HG02870 (cell line): Measurements from ENCODE around the gene PAM16.

Experiments used
- ATAC-seq: cut with Tn5 transposase; IDR thresholded peaks from one replicate; pipeline ENCODE4 v1.9.1; 2021; ENCODE audit warnings: mild to moderate bottlenecking, moderate library complexity; ENCODE audit not compliant: unreplicated experiment

PAM16 gene

DNA sequence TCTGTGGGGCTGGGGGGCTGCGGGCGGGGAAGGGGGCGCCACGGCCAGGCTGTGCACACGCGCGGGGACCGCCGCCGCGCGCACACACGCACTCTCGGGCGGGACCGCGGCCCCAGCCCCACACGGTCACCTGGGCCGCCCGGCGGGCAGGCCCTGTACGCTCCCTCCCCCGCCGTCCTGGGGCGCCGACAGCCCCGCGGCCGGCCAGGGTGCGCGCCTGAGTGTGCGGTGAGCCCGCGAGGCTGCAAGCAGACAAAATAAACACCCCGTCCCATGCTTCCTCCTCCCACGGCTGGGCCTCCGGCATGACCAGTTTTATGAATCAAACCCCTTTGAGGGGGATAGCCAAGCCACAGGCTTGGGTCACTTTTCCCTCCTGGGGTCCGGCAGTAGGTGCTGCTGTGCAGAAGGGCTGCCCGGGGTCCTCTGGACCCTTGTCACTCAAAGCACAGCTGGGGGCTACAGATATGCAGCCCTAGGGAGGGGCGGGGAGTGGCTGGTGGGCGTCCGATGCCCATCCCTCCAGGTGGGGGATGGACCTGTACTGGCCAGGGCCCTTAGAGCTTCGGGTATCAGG is 21.0 kb upstream of the PAM16 start:
- ATAC-seq = peak; percentile 25

DNA sequence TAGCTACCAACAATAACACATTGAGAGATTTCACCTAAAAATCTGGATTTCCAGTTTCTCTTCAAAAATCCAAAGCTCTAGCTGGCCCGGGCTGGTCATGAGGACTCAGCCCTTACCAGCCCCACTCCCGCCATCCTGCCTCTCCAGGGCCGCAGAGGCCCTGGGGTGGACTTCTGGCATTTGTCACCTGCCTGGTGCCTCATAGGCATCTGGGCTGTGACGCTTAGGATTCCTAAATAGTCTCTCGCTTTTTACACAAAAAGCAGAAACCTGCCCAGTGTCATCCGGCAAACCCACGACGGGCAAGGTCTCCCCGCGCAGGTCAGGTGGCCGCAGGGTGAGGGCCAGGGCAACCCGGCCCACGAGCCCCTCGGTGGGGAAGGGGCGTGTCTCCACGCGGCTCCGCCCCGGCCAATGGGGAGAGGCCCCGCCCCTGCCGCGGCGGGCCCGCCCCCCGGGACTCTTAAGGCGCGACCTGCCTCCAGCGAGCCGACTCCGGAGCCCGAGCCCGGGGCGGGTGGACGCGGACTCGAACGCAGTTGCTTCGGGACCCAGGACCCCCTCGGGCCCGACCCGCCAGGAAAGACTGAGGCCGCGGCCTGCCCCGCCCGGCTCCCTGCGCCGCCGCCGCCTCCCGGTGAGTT is 20.4 kb upstream of the PAM16 start, which contains the start of gene VASN:
TSS of gene VASN (plus strand) at position 492 of the 644 bp plus-strand sequence. CDS start 9,030 bp downstream, outside the sequence.
- ATAC-seq = peak; percentile 77

DNA sequence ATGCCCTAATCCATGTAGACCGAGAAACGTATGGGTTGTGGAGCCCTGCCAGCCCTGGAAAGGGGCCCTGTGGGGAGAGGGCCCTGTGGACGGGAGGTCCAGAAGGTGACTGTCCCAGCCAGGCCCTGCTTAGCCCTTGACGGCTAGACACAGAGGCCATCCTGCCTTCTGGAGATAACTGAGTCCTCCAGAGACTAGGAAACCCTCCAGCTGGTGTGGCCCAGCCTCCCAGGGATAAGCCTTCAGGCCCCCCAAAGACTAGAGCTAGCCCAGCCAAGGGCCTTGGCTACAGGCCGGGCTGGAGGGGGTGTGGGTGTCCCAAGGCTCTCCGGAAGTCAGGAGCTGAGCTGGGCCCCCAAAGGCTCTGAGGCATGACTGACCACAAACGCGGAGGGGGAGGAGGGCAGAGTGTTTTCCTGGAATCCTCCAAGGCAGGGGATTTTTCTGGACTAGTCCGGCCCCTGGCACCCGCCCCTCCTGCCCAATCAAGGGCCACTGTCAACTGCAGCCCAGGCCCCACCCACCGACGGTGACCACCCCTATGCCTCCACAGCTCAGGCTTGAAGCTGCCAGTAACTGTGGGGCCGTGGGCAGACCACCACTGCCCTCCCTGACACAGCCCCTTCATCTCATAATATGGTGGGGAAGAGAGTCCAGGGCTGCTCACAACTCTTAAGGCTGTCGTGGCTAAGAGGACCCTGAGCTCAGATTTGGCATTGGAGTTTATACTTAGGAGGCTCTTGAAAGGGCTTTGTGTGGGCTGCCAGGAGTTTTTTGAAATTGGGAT is 19.6 kb upstream of the PAM16 start:
- ATAC-seq = no peak

DNA sequence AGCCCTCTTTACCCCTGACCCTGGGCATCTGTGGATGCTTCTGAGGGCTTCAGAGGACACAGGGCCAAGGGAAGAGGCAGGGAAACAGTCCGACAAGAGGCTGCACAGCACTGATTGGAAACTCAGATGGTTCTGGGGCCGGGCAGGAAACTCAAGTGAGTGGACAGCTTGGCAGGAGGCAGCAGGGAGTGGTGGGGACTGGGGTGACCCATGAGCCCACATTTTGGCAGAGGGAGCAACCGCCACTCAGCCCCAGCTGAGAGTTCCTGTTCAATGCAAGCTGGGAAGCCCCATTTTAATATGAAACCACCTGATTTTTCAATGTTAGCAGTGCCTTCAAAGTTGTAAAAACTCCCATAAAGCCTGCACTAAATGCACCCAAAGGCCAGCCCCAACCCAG is 19.0 kb upstream of the PAM16 start:
- ATAC-seq = no peak

DNA sequence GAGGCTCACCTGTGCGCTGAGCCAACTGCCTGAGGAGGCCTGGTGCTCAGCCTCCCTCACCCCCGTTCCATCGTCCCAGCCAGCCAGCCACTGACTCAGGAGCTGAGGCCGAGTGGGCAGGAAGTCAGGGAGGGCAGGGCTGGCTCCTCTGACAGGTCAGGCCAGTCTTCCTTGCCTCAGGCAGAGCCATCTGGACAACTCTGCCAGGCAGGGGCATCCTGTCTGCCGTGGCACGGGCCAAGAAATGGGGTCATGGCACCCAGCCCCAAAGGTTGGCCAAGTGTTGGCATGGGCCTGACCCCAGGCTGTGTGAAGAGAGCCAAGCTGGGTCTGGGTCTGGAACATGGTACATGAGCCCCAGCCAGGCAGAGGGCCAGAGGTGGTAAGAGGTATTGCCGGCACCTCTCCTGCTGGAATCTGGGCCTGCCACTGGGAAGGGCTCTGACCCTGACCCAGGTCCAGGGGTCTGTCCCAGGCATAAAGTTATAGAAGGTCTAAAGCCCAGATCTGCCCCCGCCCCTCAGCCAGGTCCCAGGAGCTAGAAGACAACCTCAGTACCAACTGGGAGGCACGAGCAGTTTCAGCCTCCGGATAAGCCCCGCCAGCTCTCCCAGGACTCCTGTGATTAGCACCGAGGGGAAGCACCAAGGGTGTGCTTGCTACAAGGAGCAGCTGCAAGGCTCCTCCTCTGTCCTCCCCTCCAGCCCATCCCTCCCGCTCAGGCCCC is 18.0 kb upstream of the PAM16 start:
- no peak for ATAC-seq

DNA sequence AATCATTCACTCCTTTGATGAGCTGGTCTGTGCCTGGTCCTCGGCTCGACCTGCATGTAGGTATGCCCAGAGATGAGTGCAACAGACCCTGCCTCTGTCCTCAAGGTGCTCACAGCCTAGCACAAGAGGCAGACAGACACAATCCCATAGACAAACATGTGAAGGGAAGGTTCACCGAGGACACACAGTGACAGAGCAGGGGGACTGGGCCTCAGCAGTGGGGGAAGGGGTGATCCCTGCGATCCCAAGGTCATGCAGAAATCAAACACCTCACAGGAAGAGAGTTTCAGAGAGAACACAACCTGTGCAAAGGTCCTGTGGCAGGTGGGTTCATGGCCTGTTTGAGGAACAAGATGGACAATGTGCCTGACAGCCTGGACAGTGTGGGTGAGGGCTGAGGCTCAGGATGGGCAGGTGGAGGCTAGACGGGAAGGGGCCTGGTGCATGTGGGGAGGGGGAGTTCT is 16.3 kb upstream of the PAM16 start:
- ATAC-seq = no peak

DNA sequence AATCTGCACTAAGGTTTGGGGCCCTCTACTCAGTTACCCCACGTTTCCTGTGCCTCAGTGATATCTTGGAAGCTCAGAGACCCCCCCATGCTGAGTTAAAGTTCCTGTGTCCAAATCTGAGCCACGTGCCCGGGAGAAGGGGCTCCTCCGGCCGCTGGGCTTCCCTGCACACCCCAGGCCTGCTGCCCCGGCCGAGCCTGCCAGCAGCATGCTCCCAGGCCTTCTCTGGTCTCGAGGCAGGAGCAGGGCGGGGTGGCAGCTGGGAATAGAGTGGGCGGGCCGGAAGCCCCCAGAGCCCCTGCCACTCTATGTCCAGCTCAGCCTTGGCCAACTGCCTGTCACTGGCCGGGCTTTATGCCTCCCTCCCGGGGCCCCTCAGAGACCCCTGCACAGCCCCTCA is 14.9 kb upstream of the PAM16 start:
- ATAC-seq = no peak

DNA sequence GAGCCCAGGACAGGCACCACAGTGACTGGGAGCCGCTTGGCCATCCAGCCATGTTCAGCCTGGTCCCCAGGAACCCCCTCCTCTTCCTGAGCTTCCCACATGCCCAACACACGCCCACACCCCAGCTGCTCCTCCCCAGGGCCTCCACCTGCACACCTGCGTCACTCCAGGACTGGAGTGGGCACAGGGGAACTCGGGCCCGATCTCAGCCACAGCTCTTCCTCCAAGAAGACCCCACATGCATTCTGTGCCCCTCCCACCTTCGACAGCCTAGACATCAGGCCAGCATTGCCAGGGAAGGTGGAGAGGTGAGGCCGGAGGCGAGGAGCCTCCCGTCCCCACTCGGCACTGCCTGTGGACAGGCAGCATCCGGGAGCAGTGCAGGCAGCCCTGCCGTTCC is 14.5 kb upstream of the PAM16 start:
- ATAC-seq = no peak

DNA sequence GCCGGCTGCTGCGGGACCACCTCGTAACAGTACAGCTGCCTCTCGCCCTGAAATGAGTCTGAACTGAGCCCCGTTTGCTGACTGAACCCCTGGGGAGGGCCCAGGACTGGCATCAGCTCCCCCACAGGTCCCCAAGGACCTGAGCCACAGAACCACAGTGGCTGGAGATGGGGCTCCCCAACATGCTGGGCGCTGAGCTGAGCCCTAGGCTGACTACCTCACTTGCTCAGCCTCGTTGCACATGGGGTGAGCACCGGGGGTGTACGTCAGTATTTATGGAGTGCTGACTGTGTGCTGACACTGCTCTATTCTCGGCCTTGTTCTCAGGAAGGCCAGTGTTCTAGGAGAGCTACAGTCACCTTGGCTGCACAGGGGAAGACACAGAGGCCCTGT is 13.9 kb upstream of the PAM16 start:
- ATAC-seq = no peak

DNA sequence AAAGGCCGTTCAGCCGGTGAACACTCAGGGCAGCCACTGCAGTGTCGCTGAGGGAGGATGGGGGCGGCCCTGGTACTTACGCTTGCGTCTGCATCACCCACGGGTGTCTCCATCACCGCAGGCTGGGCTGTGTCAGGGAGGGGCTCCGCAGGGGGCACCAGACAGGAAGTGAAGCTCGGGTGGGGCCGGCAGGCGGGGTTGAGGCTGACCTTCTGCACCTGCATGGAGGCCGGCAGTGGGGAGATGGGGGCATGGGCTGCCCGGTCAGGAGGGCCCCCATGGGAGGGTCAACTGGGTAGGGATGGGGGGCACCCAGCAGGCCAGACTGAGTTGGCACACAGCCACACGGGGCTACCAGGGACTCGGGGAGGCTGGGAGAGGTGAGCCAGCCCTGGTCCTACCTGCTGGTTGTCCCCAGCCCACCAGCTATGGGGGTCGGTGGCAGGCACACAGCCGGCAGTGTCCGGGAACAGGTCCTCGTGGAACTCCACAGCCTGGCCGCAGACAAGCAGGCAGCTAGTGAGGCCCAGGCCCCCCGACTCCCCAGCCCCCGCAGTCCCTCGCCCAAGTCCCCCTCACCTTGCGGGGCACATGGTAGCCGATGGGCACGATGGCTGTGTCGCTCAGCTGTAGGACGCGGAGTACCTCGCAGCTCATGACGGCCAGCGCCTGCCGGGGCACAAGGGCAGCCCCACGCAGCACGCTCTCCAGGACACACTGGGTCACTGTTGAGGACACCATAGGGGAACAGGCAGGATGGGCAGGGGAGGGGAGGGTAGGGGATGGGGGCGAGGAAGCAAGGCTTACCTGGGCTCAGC is 13.3 kb upstream of the PAM16 start:
- ATAC-seq = no peak

DNA sequence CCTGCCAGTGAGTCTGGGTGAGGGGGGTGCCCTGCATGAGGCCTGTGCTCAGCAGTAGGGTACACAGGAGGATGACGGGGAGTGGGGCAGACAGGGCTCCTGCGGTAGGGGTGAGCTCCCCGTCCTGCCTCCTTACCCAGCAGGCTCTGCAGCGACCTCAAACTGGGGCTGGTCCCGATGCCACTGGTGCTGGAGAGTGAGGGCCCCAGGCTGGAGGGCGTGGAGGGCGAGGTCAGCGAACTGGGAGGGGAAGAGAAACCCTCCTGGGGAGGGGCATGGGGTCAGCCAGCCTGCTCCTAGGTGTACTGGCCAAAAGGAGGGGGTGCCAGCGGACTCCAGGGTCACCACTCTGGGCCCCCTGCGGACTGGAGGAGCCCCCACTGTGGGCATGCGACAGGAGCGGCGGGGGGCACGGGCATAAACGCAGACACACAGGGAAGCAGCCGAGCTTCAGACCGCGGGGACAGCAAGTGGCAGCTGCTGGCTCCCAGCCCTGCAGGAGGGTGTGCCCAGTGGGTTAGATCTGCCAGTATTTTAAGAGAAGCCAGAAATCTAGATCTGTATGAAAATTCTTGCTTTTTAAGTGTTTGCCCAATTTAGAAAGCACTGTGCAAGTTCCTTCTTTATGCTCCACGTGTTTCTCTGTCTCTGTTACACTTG is 11.5 kb upstream of the PAM16 start:
- ATAC-seq = no peak

DNA sequence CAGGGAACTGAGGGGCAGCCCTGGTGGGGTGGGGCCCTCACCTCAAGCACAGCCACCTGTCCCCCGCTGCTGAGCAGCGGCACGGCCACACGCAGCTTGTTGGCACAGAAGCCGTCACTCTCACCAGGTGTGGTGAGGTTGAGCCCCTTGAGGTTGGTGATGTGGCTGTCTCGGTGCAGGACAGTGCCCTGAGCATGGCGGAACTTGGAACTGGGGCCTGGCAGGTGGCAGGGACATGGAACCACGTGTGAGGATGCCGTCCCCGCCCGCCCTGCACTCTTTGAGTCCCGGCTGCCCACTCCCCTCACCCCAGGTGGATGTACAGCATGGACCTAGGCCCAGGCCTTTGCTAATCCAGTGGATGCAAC is 10.8 kb upstream of the PAM16 start:
- no peak for ATAC-seq

DNA sequence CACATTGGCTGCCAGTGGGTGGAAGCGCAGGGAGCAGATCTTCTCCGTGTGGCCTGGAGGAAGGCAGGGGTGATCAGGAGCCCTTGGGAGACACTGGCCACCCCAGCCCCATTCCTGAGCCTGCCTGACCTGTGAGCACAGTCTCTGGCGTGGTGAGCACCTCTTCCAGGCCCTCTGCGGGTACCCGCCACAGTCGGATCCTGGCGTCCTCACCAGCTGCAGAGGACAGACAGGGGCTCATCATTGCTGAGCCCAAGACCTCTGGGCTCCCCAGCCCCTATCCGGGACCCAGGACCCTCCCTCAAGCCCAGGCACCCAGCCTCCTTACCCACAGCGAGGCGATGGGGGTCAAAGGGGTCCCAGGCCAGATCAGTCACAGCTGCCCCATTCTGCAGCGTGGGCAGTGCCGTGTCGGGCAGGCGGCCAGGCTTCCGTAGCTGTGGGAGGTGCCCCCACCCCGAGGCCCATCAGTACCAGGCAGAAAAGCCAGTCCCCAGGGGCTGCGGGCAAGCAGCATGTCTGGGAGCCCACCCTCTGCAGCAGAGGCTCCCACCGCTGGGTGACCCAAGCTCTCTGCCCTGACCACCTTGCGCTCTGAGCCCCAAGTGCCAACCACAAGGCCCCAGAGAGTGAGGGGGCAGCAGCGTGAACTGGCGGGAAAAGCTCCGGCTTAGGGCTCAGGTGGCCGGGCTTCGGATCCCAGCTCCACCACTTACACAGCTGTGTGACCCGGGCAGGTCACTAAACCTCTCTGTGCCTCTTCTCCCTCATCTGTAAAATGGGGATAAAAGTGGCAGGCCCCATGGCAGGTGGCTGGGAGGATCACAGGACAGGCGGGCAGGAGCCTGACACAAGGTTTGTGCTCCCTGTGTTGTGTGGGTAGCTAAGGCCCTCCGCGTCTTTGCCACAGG is 10.2 kb upstream of the PAM16 start:
- no peak for ATAC-seq

DNA sequence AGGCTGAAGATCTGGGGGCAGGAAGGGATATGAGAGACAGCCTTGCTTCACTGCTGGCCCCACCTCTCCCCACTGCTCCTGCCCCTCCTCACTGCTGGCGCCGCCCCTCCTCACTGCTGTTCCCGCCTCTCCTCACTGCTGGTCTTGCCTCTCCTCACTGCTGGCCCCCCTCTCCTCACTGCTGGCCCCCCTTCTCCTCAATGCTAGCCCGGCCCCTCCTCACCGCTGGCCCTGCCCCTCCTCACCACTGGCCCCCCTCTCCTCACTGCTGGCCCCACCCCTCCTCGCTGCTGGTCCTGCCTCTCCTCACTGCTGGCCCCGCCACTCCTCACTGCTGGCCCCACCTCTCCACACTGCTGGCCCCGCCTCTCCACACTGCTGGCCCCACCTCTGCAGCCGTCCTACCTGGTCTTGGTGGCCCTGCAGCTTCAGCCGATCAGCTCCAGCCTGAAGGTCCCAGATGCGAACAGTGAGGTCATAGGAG is 9.5 kb upstream of the PAM16 start:
- ATAC-seq = no peak

DNA sequence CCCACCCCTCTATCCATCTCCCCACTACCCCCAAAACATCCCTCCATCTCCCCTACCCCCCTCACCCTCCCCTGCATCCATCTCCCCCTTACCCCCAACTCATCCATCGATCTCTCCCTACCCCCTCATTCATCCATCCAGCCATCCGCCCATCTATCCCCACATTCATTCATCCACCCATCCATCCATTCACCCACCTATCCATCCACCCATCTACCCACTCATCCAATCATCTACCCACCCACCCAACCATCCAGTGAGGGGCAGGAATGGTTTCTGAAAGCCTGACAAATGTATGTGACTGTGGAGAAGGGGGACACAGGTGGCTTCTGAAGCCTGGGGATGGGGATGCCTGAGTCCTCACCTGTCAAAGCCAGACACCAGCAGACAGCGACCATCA is 8.8 kb upstream of the PAM16 start:
- no peak for ATAC-seq

DNA sequence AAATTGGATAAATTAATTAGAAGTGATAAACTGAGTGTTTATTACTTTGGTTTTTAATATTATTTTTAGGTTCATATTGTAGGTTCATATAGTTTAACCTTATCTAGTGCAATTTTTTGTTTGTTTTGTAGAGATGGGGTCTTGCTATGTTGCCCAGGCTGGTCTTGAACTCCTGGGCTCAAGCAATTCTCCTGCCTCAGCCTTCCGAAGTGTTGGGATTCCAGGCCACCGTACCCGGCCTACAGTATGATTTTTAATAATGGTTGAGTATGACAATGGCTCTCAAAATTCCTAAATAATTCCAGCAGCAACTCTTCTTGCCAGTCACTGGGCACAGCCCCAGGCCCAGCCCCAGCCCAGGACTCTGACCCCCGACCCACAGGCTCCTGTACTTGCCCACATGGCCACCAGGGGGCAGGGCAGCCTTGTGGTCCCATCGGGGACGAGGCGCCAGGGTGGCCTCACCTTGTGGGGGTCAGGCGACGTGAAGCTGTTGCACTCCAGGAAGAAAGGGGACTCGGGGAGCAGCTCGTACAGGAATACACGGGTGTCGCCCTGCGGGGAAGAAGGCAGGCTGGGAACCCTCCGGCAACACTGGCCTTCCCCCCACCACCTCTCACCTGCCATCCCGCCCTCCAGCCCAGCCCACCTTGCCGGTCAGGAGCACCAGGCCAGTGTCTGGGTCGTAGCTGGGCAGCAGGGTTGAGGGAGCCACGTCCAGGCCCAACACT is 7.9 kb upstream of the PAM16 start:
- ATAC-seq = no peak

DNA sequence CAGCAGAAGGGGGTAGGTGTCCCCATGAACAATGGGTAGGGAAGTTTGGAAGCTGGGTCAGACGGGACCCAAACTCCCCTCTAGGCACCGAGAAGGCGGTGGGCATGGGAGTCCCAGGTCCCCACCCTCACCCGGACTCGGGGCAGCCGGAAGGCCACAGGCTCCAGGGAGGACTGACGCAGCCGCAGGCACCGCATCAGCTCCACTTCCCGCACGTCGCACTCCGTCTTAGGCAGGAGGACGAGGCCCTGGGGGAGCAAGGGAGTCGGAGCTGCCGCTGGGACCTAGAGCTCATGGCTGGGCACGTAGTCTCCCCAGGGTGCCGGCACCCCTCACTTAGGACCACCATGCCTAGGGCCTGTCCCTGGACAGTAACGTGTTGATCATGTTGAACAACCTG is 7.1 kb upstream of the PAM16 start:
- ATAC-seq = no peak

DNA sequence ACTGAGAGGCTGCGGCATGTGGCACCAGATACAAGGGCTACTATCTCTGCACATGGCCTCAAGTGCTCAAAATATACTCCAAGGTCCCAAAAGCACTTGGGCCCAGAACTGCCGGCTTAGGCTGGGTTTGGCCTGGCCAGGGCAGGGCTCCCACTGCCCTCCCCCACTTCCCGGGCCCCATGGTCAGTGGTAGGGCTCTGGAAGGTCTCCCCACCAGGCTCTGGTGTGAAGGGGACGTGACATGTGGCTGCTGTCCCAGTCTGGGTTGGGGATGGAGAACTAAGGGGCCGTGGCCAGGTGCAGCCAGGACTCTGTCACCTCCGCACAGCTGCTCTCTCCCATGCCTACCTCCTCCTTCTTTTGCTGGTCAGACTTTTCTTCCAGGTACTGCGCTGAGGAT is 5.7 kb upstream of the PAM16 start:
- no peak for ATAC-seq
